Measurements from ENCODE around the gene DLEC1. TPM values are rescaled to one million over a fixed set of nuclear protein-coding genes. Genes with fewer than 3 reads are reported as not detected.

DLEC1 gene
- polyA plus RNA-seq, 2 of the 4 experiments (the other 2 are of a cell fraction): 0.10 TPM; not detected in 1

DNA sequence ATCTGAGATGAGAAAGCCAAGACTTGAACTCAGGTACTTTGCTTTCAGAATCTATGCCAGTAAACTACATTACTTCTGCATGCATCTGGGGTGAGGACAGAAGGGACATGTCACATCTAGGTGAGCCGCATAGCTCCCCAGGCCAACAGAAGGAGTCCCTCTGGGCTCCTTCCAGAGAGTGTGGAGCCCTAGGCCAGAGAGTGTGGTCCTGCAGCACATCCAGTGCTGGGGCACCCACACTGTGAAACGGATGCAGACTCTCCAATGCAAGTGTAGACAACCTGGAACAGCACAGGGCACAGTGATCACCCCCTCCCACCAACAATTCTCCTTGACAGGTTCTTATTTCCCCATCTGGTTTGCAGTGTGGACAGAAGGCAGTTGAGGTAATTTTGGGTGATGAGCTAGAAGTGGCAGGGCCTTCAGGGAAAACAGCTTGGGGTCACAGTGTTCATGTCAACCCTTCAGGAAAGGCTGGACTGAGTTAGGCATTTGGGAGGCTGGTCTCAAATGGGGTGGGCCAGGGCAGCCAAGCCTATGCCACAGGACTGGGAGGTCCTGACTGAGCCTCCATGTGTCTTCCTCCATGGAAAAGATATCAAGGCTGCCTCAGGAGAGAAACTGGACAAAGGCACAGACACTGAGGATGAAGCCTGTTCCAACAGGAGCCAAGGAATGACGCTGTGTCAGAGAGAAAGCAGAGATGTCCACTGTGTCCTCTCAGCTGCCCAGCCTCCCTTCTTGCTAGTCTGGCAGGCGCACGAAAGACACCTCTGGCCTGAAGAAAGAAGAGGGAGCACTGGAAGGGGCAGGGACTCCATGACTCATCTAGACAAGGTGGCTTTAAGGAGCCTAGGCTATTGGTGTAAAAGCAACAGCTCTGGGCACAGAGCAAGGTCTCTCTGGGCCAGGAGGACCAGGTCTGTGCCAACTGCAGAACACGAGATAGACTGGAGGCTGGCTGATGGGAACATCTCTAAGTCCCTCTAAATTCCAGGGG is 11.2 kb upstream of the DLEC1 start:
- TF ChIP-seq JUNB (IDR thresholded peaks at IDR 0.05): no peak
- TF ChIP-seq, protein P1, sequence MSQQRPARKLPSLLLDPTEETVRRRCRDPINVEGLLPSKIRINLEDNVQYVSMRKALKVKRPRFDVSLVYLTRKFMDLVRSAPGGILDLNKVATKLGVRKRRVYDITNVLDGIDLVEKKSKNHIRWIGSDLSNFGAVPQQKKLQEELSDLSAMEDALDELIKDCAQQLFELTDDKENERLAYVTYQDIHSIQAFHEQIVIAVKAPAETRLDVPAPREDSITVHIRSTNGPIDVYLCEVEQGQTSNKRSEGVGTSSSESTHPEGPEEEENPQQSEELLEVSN (IDR thresholded peaks at IDR 0.05; ENCODE audit: borderline replicate concordance, low read depth): no peak
- FAIRE-seq (no peak), DNase-seq (ENCODE audit: low read depth in 1 of 2, low spot score in 1 of 2) (no peak), ATAC-seq (no peak)
- ChIA-PET POLR2A (no interaction called here), CTCF (interaction anchor here (0.9 kb wide), 1 partner anchor 31 kb away, joined by 3 read pairs; no protein-coding TSS in a partner anchor)
- Histone ChIP-seq H3K9me3 (no peaks in the 10 kb centered on the region), H3K27ac (no peak overlapping the region), H3K4me1 (peaks cover 33% of the 10 kb centered on the region), H3K4me3 (no peak overlapping the region), H3K4me2 (no peak overlapping the region)
- WGBS (ENCODE audit: missing lambda C conversion rate): 80% methylated on average over 6 of the region's 6 CpGs

DNA sequence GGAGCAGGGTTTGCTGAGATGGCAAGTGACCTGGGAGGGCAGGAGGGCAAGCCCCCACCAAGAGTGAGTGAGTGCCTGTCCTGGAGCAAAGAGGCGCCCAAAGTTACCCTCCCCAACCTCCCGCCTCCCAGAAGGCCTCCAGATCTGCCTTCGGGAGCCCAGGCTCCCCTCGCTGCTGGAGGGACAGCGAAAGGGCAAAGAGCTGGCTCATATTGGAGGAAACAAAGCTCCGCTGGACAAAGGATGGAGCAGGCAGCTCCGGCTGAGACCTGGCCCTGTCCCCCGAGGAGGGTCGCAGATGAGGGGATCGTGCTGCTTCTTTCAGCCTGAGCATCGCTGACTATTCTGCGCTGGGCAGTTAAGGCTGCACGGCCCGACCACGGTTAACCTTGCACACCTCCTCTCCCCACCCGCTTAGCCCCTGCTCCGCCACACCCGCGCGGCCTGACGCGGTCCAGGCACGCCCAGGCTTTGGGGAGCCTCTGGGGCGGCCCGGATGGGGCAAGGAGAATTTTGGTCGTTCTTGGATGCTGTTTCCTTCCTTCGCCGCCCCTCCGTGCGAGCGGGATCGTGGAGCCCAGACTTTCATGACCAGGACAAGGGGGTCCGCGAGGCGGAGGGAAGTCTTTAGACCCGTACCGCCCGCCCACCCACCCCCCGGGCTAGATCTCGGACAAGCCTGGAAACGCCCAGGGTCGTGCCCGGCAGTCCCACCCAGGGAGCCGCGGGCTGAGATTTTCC is 10.2 kb upstream of the DLEC1 start:
- DNase-seq (ENCODE audit: low read depth in 1 of 2, low spot score in 1 of 2): no peak
- TF ChIP-seq MAZ (IDR thresholded peaks at IDR 0.05; ENCODE audit: borderline replicate concordance, low read depth, low read length) (no peak), EHF (CRISPR knock-in tag; IDR thresholded peaks at IDR 0.05) (no peak), POLR2A (IDR thresholded peaks at IDR 0.05; ENCODE audit: low read length) (no peak), KDM5A (IDR thresholded peaks at IDR 0.05) (no peak), HOXA7 (CRISPR knock-in tag; IDR thresholded peaks at IDR 0.05) (no peak), FOSB (CRISPR knock-in tag; IDR thresholded peaks at IDR 0.05) (no peak), KDM1A (IDR thresholded peaks at IDR 0.05; ENCODE audit: low read depth) (no peak), NPAS2 (CRISPR knock-in tag; IDR thresholded peaks at IDR 0.05; ENCODE audit: borderline replicate concordance) (no peak), POLR2AphosphoS2 (conservative IDR thresholded peaks at IDR 0.05; ENCODE audit: low read length) (no peak), PHF8 (IDR thresholded peaks at IDR 0.05; ENCODE audit: borderline replicate concordance, low read depth) (no peak), JUN (IDR thresholded peaks at IDR 0.05) (no peak), USF2 (IDR thresholded peaks at IDR 0.05) (no peak), CBX8 (IDR thresholded peaks at IDR 0.05) (no peak), HMGXB4 (CRISPR knock-in tag; IDR thresholded peaks at IDR 0.05; ENCODE audit: borderline replicate concordance) (no peak), FOXS1 (CRISPR knock-in tag; IDR thresholded peaks at IDR 0.05) (no peak)
- TF ChIP-seq, protein P1 (IDR thresholded peaks at IDR 0.05; ENCODE audit: borderline replicate concordance, low read depth): no peak
- TF ChIP-seq, protein P2, sequence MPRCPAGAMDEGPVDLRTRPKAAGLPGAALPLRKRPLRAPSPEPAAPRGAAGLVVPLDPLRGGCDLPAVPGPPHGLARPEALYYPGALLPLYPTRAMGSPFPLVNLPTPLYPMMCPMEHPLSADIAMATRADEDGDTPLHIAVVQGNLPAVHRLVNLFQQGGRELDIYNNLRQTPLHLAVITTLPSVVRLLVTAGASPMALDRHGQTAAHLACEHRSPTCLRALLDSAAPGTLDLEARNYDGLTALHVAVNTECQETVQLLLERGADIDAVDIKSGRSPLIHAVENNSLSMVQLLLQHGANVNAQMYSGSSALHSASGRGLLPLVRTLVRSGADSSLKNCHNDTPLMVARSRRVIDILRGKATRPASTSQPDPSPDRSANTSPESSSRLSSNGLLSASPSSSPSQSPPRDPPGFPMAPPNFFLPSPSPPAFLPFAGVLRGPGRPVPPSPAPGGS (IDR thresholded peaks at IDR 0.05): no peak
- ChIA-PET POLR2A (interaction anchor here (1.0 kb wide), 1 partner anchor 108 kb away, joined by 5 read pairs; the partner anchor contains the start of gene ACAA1), CTCF (interaction anchor here (1.2 kb wide), 1 partner anchor 12 kb away, joined by 3 read pairs; no protein-coding TSS in a partner anchor)
- WGBS (ENCODE audit: missing lambda C conversion rate): 87% methylated on average over 37 of the region's 45 CpGs
- H3K9me3 ChIP-seq: no peaks in the 10 kb centered on the region
- peak overlapping the region; percentile 43 for H3K4me3 ChIP-seq
- H3K4me1 ChIP-seq: peaks cover 33% of the 10 kb centered on the region
- H3K27ac ChIP-seq: peak overlapping the region; percentile 57 to 88; a peak in 5 of 6 replicates
- FAIRE-seq: no peak
- peak overlapping the region; percentile 80 for H3K4me2 ChIP-seq
- ATAC-seq: no peak

All from A549 (cell line).